ENCODE results near the gene MYCBP2. TPM values are rescaled to one million over a fixed set of nuclear protein-coding genes. Genes with fewer than 3 reads are reported as not detected.
"Not testable (repeated sequence)": the region's sequence is repeated elsewhere in the genome, so short reads cannot be mapped to it uniquely, and the experiment has no call there.

The MYCBP2 gene
- total and polyA plus RNA-seq, 2 experiments from 2014 or later, result 23.3 to 63.3 TPM

GRCh38 chr13:77318741-77319140 is 8.2 kb downstream of the MYCBP2 start:
- Histone ChIP-seq H3K9me2 (replicated peaks; ENCODE audit: insufficient read depth) (no peaks in the 10 kb centered on the region), H4K20me1 (ENCODE audit: insufficient read depth, poor library complexity, severe bottlenecking) (peaks cover 37% of the 10 kb centered on the region), H3K79me2 (peaks cover 98% of the 10 kb centered on the region), H3K4me3 (no peak overlapping the region), H2AFZ (no peak overlapping the region), H3K36me3 (replicated peaks; ENCODE audit: insufficient read depth, low read depth) (no peaks in the 10 kb centered on the region), H3K27me3 (no peaks in the 10 kb centered on the region), H3K9me3 (ENCODE audit: low read depth) (no peaks in the 10 kb centered on the region), H3K4me1 (ENCODE audit: insufficient read depth) (no peaks in the 10 kb centered on the region), H3K27ac (no peak overlapping the region), H3K4me2 (no peak overlapping the region)
- no peak for DNase-seq (ENCODE audit: low spot score)
- WGBS (ENCODE audit: low lambda C conversion rate, missing lambda C conversion rate), result 79% methylated on average over 2 of the region's 2 CpGs
- TF ChIP-seq EZH2 (IDR thresholded peaks at IDR 0.05; ENCODE audit: borderline replicate concordance) (no peak), CTCF (IDR thresholded peaks at IDR 0.05; ENCODE audit: poor library complexity) (no peak), EZH2phosphoT487 (IDR thresholded peaks at IDR 0.05; ENCODE audit: low read depth, severe bottlenecking, unreplicated experiment) (no peak)

- Histone ChIP-seq H3K4me3 (no peak overlapping the region), H3K27ac (no peak overlapping the region), H3K27me3 (no peaks in the 10 kb centered on the region), H2AFZ (no peak overlapping the region), H4K20me1 (ENCODE audit: insufficient read depth, poor library complexity, severe bottlenecking) (peaks cover 16% of the 10 kb centered on the region), H3K4me1 (ENCODE audit: insufficient read depth) (no peaks in the 10 kb centered on the region), H3K36me3 (replicated peaks; ENCODE audit: insufficient read depth, low read depth) (no peaks in the 10 kb centered on the region), H3K9me2 (replicated peaks; ENCODE audit: insufficient read depth) (no peaks in the 10 kb centered on the region), H3K4me2 (no peak overlapping the region), H3K79me2 (peaks cover 97% of the 10 kb centered on the region), H3K9me3 (ENCODE audit: low read depth) (no peaks in the 10 kb centered on the region)
- 89% methylated on average over 4 of the region's 4 CpGs for WGBS (ENCODE audit: low lambda C conversion rate, missing lambda C conversion rate)
- TF ChIP-seq EZH2 (IDR thresholded peaks at IDR 0.05; ENCODE audit: borderline replicate concordance), result no peak
- TF ChIP-seq CTCF (IDR thresholded peaks at IDR 0.05; ENCODE audit: poor library complexity), result no peak
- no peak for TF ChIP-seq EZH2phosphoT487 (IDR thresholded peaks at IDR 0.05; ENCODE audit: low read depth, severe bottlenecking, unreplicated experiment)
- no peak for DNase-seq (ENCODE audit: low spot score)
Measured at GRCh38 chr13:77316430-77316829, 10.5 kb downstream of the MYCBP2 start.

- not testable (repeated sequence) for H3K4me1 ChIP-seq (ENCODE audit: insufficient read depth); DNase-seq (ENCODE audit: low spot score); H3K4me3 ChIP-seq; H3K36me3 ChIP-seq (replicated peaks; ENCODE audit: insufficient read depth, low read depth); H3K27me3 ChIP-seq; H3K9me3 ChIP-seq (ENCODE audit: low read depth); H2AFZ ChIP-seq; H3K9me2 ChIP-seq (replicated peaks; ENCODE audit: insufficient read depth); H4K20me1 ChIP-seq (ENCODE audit: insufficient read depth, poor library complexity, severe bottlenecking); H3K27ac ChIP-seq; H3K4me2 ChIP-seq
- H3K79me2 ChIP-seq, result peaks cover 96% of the 10 kb centered on the region
- WGBS (ENCODE audit: low lambda C conversion rate, missing lambda C conversion rate), result 94% methylated on average over 7 of the region's 7 CpGs
Measured at GRCh38 chr13:77315509-77315908, 11.4 kb downstream of the MYCBP2 start.

GRCh38 chr13:77313923-77314322 is 13.0 kb downstream of the MYCBP2 start:
- no peaks in the 10 kb centered on the region for H4K20me1 ChIP-seq (ENCODE audit: insufficient read depth, poor library complexity, severe bottlenecking)

More at GRCh38 chr13:77313923-77314322, 13.0 kb downstream of the MYCBP2 start:
- Histone ChIP-seq H2AFZ (no peak overlapping the region), H3K27me3 (no peaks in the 10 kb centered on the region), H3K9me2 (replicated peaks; ENCODE audit: insufficient read depth) (no peaks in the 10 kb centered on the region), H3K36me3 (replicated peaks; ENCODE audit: insufficient read depth, low read depth) (no peaks in the 10 kb centered on the region), H3K4me3 (no peak overlapping the region), H3K27ac (no peak overlapping the region), H3K79me2 (peaks cover 96% of the 10 kb centered on the region), H3K4me2 (no peak overlapping the region), H3K4me1 (ENCODE audit: insufficient read depth) (no peaks in the 10 kb centered on the region), H3K9me3 (ENCODE audit: low read depth) (no peaks in the 10 kb centered on the region)
- DNase-seq (ENCODE audit: low spot score), result no peak
- TF ChIP-seq EZH2phosphoT487 (IDR thresholded peaks at IDR 0.05; ENCODE audit: low read depth, severe bottlenecking, unreplicated experiment) (no peak), EZH2 (IDR thresholded peaks at IDR 0.05; ENCODE audit: borderline replicate concordance) (no peak), CTCF (IDR thresholded peaks at IDR 0.05; ENCODE audit: poor library complexity) (no peak)
- 99% methylated on average over 3 of the region's 3 CpGs for WGBS (ENCODE audit: low lambda C conversion rate, missing lambda C conversion rate)

Measured in hepatocyte (in vitro differentiated cells).